NCI-H2196 treated with DMSO at 0.1 percent for 48 hours (cell line): ENCODE results near the gene HBS1L.

ENCODE experiments used
- DNase-seq: peaks from one replicate; lab custom pipeline; 2025; ENCODE audit not compliant: unreplicated experiment; lab: John Stamatoyannopoulos, UW

HBS1L gene

GRCh38 chr6:135054569-135055498 lies at the start of gene HBS1L:
Gene HBS1L, minus strand, starts transcription at chr6:135054822. Its CDS starts 131 bp downstream, at chr6:135054691.
- DNase-seq = peak; percentile 95

- no peak for DNase-seq
Measured at GRCh38 chr6:135104199-135104598, 49.6 kb upstream of the HBS1L start.

GRCh38 chr6:135102191-135102590 lies 47.6 kb upstream of the HBS1L start:
- no peak for DNase-seq

GRCh38 chr6:135097172-135097571 lies 42.5 kb upstream of the HBS1L start:
- no peak for DNase-seq

GRCh38 chr6:135096403-135097130 lies 41.9 kb upstream of the HBS1L start:
- no peak for DNase-seq

DNA sequence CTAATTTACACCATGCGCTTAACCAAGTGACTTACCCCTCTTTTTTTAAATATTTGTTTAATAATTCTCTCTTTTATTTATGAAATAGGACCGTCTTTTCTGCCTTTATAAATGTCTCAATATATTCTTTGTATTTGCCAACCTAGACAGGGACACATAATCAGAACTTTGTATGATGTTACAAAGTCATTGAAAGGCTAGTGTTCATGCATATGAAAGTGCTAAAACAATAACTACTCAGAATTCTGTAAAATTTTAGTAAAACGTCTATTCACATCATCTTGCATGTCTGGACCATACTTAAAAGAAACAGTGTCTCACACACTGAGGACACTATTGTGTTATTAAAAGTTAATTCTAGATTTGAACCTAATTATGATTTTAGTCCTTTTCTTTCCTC lies 41.1 kb upstream of the HBS1L start:
- no peak for DNase-seq

DNA sequence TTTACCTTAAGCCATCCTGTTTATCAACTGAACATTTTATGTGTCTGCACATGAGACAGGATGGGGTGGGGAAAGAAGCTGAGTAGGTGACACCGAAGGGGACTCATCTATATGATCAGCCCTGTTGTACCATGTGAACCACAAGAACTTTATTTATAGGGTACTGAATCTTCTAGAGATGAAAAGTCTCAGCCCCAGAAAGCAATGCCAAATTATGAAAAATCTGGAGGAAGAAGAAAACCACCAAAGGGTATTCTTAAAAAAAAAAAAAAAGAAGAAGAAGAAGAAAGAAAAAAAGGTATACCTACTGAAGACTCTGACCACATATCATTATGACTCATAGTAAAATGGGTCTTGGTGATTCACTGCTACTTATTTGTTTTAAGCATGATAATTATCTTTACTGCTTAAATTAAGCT lies 39.8 kb upstream of the HBS1L start:
- DNase-seq = no peak

- DNase-seq = no peak
Measured at GRCh38 chr6:135093578-135093977, 39.0 kb upstream of the HBS1L start.

GRCh38 chr6:135092724-135093123 lies 38.1 kb upstream of the HBS1L start:
- DNase-seq = no peak

DNA sequence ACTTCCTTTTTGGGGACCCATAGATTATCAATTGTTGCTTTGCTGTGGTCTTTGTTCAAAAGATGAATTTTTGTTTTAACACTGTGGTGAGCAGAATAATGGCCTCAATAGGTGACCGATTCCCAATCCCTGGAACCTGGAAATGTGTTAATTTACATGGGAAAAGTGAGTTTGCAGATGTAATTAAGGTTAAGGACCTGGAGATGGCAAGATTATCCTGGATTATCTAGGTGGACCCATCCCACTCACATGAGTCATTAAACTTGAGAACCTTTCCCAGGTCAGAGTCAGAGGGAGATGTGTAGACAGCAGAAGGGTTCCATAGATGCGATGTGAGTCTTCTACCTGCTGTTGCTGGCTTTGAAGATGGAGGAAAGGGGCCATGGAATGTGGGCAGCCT lies 36.2 kb upstream of the HBS1L start:
- DNase-seq = no peak

- DNase-seq = no peak
Measured at GRCh38 chr6:135089901-135090300, 35.3 kb upstream of the HBS1L start.

DNA sequence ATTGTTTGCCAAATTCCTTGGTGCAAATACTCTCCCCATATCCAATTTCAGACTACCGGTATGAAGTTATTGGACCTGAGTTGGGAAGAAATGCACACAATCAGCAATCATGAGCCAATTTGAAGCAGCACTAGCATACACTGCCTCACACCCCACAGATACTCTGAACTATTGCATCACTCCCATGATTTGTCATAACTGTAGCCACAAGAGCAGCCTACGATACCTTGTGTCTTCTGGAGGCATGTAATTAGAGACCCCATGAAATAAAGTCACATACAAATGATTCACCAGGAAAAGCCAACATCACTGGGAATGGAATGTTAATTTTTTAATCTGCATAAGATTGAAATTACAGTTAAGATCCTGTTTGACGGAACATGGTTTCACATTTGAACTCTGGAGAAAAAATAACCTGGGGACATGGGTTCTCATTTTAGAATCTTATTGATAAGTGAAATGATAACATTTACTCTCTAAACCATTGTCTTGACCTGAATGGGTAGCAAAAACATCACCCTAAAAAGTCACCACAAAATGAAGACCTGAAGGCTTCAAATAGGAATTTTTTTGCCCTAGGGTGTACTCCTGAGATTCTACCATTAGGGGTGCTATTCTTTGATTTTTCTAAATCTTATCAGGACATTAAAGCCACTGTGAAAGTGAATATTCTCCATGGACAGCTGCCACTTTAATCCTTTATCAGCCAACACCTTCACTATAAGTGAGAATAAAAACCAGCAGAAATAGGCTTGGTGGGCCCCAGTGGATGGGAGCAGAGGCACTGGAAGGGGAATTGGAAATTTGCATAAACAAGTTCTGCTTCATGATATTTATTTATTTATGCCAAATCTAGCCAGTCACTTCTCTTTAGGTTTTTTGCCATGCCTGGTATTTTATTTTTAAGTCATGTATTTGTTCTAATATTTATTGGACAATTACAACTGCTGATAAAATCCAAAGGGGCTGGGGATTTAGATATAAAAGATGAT lies 34.5 kb upstream of the HBS1L start:
- no peak for DNase-seq

GRCh38 chr6:135088281-135088680 lies 33.7 kb upstream of the HBS1L start:
- no peak for DNase-seq

DNA sequence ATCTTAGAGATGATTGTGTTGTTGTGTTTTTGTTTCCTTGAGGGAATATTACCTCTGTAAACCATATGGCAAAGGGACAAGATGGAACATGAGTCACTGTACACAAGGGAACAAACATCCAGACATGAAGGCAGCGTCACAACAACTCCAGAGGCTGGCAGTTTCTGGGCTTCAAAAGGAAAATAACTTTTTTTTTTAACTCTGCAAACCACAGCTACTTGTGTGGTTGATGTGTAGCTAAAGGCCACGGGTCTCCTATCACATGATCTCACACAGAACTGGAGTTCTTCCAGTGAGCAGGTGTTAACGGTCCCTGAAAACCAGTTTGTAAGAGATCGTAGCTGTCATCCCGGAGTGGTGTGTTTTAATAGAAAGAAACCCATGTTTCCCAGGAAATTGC lies 33.2 kb upstream of the HBS1L start:
- no peak for DNase-seq

DNA sequence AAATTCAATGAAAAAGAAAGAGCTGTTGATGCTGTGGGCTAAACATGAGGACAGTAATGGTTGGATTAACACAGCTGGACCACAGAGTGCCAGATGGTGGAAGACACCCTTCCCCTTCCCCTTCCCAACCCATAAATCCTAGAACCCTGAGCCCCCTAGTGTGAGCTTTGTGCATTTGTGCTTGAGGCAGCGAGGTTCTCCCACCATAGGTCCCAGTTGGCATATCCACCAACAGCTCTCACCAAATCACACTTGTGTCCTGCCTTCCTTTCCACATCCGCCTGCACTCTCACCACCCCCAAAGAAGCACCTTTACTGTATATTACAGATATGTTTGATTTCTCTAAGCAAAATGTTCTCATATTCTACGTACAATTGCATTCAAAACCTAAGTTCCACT lies 32.8 kb upstream of the HBS1L start:
- no peak for DNase-seq

DNA sequence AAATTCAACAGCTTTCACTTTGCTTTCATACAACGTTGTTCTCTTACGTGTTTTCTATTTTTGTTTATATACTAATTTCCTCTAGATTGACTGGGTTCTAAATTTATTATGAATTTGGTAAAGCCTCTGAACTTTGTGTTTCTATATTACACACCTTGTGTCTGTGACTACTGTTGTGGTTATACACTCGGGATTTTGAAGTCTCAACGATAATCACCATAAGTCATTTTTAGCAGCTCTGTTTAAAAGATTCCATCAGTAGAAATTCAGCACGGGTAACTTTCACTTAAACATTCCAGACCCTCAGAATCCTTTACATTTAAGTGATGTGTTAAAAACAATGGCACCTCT lies 31.8 kb upstream of the HBS1L start:
- no peak for DNase-seq

DNA sequence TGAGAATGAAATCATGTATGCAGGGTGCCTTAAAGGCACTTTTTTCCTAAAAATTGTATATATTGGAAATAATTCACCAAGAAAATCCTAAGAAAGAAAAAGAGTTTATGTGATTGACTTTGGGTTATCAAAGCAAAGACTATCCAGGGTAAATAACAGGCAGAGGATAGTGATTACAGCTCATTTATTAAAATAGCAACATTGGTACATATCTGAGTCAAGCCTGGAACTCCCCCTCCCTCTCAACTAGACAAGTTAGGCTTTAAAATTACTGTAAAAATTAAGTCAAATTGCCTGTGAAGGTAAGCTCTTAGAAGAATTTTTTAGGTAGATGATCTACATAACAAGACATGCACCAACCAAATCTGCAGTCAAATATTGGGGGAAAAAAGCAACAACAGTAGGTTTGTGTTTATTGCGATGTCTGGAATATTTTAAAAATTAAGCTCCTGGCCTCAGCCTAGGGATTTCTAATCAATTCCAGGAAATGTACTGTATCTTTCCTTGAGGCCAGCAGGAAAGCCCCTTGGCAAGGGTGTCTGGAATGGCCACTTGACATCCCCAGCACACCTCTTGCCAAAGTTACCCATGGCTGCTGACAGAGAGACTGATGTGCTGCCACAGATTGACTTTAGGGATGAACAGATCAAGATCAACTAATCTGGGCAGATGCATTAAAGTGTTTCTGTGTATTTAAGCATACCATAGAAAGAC lies 31.2 kb upstream of the HBS1L start:
- no peak for DNase-seq

DNA sequence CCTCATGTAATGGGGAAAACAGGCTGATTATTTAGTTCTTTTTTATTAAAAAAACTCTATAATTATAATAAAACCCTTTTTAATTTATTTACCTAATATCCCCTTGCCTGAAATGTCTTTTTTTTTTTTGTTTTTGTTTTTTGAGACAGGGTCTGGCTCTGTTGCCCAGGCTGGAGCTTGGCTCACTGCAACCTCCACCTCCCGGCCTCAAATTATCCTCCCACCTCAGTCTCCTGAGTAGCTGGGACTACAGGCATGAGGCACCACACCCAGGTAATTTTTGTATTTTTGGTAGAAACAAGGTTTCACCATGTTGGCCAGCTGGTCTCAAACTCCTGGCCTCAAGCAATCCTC lies 30.3 kb upstream of the HBS1L start:
- no peak for DNase-seq

DNA sequence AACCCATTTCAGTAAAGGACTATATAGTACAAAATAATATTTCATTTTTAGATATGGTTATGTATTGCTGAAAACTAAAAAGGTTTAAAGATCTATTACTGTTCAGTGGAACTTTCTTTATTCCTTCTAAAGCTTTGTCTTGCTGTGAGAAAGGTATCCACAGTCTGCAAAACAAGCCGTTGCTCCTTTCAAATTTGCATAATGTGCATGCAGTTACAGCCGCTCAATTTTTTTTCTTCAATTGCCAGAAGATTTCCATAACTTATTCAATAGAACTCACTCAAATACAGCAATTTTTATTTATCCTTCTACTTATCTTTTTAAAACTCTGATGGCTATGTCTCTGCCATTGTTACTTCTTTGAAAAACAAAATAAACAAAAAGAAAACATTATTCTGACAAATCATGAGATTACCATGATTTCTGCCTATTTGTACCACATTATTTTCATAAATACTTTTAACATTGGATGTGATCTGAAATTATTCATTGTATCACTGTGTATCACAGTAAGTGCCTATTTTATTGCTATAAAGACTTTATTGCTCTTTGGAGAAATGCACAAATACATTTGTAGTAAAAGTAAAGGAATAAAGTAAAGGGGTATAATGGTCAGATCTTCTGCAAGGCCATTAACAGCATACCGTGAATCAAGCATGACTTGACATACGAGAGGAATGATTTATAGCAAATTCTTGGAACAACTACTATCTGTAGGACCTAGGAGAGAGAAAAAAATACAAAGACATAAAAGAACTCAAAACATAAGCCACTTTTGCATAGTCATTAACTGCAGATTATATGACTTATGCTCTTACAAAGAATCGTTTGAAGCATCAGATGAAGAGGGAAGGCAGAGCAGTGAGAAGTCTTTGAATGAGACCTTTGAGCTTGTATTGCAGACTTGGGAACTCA lies 29.6 kb upstream of the HBS1L start:
- DNase-seq = no peak

DNA sequence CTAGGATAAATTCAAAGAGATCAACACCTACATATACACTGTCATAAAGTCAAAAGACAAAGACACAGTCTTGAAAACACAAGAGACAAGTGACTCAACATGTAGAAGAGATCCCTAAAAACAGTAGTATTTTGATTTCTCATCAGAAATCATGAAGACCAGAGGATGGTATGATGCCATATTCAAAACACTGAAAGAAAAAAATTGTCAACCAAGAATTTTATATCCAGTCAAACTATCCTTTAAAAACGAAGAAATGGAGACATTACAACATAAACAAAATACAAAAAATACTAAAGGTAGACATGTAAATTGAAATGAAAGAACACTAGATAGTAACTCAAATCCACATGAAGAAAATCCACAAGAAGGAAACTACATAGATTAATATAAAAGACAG lies 27.3 kb upstream of the HBS1L start:
- DNase-seq = no peak
